GM19468 (cell line): ENCODE measurements around the gene UNC45B.
"Not testable (repeated sequence)": the region's sequence is repeated elsewhere in the genome, so short reads cannot be mapped to it uniquely, and the experiment has no call there.

Source experiments
- ATAC-seq: cut with Tn5 transposase; IDR thresholded peaks from one replicate; pipeline ENCODE4 v1.9.1; 2021; ENCODE audit warnings: mild to moderate bottlenecking, moderate library complexity, moderate number of reproducible peaks; ENCODE audit not compliant: unreplicated experiment; ENCODE audit errors: extremely low read depth

The UNC45B gene, protein sequence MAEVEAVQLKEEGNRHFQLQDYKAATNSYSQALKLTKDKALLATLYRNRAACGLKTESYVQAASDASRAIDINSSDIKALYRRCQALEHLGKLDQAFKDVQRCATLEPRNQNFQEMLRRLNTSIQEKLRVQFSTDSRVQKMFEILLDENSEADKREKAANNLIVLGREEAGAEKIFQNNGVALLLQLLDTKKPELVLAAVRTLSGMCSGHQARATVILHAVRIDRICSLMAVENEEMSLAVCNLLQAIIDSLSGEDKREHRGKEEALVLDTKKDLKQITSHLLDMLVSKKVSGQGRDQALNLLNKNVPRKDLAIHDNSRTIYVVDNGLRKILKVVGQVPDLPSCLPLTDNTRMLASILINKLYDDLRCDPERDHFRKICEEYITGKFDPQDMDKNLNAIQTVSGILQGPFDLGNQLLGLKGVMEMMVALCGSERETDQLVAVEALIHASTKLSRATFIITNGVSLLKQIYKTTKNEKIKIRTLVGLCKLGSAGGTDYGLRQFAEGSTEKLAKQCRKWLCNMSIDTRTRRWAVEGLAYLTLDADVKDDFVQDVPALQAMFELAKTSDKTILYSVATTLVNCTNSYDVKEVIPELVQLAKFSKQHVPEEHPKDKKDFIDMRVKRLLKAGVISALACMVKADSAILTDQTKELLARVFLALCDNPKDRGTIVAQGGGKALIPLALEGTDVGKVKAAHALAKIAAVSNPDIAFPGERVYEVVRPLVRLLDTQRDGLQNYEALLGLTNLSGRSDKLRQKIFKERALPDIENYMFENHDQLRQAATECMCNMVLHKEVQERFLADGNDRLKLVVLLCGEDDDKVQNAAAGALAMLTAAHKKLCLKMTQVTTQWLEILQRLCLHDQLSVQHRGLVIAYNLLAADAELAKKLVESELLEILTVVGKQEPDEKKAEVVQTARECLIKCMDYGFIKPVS

GRCh38 chr17:35147375-35147905, at the start of gene UNC45B:
Gene UNC45B, plus strand, starts transcription at chr17:35147817. Its CDS starts 447 bp downstream, at chr17:35148264.
- no peak for ATAC-seq

DNA sequence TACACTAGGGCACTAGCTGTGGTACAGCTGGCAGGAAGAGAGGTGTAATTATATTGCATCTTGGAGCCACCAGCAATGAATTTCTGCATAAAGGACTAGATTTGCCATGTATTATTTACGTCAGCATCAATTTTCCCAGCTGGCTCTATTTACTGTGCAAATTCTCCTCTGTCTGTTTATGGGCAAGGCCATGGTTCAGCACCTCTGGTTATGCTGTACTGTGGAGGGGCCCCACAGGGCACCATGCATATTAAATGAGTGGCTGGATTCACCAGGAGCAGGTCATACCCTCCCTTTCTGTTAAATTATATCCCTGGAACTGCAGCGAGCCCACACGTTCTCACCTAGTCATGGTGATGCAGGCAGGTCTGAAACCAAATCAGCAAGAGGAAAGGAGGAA, 47.7 kb upstream of the UNC45B start:
- no peak for ATAC-seq

GRCh38 chr17:35101036-35101435, 46.6 kb upstream of the UNC45B start:
- ATAC-seq, result no peak

- ATAC-seq, result no peak
Observed at GRCh38 chr17:35101725-35102124, 45.9 kb upstream of the UNC45B start.

DNA sequence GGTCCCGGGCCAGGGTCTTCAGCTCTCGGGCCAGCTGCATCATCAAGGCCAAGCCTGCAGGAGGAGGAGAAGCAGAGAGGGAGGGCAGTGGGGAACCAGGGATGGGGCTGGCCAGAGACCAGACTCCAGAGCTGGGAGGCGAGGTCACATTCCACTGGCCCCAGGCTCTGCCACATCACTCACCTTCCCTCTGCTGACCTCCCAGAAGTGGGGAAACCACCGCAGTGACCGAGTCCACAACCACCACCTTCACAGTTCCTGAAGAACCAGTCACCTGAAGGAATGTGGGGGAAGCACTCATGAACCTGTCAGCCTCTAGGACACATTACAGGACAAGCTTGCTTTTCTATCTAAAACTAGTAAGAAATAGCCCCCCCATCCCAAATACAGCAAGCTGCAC, 44.3 kb upstream of the UNC45B start:
- no peak for ATAC-seq

GRCh38 chr17:35104844-35105450, 42.7 kb upstream of the UNC45B start:
- no peak for ATAC-seq

DNA sequence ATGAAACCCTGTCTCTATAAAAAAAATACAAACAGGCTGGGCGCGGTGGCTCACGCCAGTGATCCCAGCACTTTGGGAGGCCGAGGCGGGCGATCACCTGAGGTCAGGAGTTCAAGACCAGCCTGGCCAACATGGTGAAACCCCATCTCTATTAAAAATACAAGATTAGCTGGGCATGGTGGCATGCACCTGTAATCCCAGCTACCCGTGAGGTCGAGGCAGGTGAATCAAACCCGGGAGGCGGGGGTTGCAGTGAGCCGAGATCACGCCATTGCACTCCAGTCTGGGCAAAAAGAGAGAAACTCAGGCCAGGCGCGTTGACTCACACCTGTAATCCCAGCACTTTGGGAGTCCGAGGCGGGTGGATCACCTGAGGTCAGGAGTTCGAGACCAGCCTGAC, 36.8 kb upstream of the UNC45B start:
- ATAC-seq, result not testable (repeated sequence)

GRCh38 chr17:35116845-35117244, 30.8 kb upstream of the UNC45B start:
- ATAC-seq, result no peak

DNA sequence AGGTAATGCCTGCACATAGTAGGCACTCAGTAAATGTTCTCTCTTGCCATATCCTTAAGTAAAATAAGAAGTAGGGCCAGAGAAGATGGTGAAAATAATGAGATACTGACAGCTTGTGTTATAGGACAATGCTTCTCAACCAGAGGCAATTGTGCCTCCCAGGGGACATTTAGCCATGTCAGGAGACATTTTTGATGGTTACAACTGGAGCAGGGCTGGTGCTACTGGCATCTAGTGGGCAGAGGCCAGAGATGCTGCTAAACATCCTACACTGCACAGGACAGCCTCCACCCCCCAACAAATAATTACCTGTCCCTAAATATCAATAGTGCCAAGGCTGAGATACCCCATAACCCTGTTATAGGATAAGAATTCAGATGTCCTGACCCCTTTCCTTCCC, 29.6 kb upstream of the UNC45B start:
- no peak for ATAC-seq

DNA sequence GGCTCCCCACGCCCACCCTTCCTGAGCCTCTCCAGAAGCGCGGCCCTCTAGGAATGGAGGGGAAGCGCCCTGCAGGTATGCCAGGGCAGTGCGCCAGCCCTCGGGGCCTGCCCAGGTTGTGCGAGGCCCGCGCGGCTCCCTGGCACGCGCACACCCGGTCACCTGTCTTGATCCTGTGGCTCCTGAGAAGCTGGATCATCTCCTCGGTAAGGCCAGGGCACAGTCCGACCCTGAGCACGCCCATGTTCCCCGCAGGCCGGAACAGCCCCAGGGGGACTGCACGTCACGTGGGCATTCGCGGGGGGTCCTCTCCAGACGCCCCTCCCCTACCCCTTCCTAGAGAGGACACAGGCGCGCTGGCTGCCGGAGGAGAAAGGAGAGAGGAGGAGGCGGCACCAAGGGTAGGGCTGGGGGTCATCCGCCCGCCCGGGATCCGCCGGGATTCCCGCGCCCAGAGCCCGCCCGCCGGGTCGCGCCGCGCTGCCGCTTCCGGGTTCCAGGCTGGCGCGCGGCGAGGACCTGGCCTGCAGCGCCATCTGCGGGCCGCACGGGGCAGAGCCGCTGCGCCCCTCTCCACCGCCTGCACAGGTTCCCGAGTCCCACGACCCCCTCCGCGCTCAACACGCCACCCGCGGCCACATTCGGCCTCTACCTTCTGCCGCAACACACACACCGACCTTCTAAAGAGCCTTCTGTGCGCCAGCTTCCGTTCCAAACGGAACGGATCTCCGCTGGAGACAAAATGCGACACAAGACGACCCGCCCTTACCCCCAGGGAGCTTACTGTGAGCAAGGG, 28.0 kb upstream of the UNC45B start, which contains the start of gene RAD51D:
TSS of gene RAD51D (minus strand) at position 491 of the 796 bp plus-strand sequence. CDS start at position 244, 247 bp downstream.
- ATAC-seq, result peak; percentile 51

DNA sequence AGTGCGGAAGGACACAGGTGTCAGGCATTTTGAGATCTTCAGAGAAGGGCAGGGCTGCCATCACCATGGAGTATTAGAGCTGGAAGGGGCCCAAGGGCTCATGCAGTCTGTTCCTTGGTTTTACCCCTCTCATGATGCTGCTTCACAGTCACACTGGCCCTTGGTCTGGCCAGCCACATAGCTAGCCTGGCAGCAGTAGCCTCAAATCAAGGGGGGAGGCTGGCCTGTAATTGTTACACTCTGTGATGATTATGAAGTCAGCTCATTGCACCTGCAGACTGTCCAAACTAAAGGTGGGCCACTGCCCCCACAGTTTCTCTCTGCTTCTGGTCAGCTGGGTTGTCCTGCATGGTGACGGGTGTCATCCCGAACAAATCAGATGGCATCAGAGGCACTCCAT, 26.3 kb upstream of the UNC45B start, which contains the start of gene FNDC8:
TSS of gene FNDC8 (plus strand) at position 301 of the 400 bp plus-strand sequence. CDS start at position 380, 79 bp downstream.
- ATAC-seq, result no peak

DNA sequence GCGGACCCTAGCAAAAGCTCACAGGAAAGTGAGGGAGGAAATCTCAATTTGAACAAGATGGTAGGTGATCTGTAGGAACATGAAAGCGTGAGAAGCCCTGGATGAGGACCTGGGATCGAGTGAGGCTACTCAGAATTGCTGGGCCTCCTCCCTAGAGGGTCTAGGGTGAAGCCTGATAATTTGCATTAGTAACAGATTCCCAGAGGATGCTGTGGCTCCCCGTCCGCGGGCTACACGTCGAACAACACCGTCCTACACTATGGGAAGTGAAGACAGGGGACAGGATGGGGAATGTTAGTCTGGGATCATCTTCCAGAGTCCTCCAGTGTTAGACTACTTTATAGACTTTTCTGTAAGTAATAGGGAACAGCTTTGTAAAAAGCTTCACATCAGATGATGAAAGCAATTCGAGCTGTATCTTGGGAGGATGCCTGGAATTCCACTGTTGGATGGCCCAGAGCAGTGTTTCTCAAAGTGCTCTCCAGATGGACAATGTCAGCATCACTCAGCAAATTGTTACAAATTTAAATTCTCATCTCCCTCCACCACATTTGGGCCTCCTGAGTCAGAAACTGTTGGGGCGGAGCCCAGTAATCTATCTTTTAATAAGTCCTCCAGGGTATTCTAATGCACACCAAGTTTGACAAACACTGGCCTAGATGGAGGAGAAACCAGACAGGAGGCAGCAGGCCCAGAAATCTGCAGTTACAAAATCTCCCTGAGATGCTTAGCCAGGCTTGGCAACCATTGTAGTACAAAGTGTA, 19.7 kb upstream of the UNC45B start:
- no peak for ATAC-seq

DNA sequence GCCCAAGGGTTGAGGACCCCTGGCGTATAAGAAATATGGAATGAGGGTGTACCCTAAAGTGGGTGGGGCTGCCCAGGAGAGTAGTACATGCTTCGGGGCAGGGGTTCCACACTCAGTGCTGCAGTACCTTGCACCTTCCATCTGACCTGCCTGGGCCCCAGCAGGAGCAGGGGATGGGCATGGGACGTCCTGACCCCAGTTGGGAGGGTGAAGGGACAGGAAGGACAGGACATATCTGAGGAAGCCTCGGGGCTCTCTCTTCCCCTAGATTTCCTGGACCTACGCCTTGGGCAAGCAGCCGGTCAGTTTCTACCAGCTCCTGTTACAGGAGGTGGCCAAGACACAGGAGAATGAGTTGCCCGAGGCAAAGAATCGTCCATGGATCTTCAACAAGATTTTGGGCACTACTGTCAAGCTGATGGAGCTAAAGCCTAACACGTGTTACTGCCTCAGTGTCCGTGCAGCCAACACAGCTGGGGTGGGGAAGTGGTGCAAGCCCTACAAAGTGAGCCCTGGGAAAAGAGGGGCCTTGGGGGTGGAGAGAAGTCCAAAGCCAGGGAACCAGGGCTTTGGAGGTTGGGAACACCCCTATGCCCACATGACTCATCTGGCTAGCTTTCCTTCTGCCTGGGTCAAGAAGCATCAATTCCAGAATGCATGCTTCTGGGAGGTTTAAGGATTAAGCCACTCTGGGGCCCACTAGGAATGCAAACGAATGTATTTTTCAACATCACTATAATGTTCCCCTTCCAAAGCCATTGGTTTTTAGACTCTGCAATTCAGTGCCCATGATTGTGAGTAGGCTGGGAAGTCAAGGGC, 18.3 kb upstream of the UNC45B start:
- ATAC-seq, result no peak

- no peak for ATAC-seq
Observed at GRCh38 chr17:35129973-35130351, 17.7 kb upstream of the UNC45B start.

- ATAC-seq, result no peak
Observed at GRCh38 chr17:35130392-35130791, 17.2 kb upstream of the UNC45B start.

- no peak for ATAC-seq
Observed at GRCh38 chr17:35132099-35132498, 15.5 kb upstream of the UNC45B start.

DNA sequence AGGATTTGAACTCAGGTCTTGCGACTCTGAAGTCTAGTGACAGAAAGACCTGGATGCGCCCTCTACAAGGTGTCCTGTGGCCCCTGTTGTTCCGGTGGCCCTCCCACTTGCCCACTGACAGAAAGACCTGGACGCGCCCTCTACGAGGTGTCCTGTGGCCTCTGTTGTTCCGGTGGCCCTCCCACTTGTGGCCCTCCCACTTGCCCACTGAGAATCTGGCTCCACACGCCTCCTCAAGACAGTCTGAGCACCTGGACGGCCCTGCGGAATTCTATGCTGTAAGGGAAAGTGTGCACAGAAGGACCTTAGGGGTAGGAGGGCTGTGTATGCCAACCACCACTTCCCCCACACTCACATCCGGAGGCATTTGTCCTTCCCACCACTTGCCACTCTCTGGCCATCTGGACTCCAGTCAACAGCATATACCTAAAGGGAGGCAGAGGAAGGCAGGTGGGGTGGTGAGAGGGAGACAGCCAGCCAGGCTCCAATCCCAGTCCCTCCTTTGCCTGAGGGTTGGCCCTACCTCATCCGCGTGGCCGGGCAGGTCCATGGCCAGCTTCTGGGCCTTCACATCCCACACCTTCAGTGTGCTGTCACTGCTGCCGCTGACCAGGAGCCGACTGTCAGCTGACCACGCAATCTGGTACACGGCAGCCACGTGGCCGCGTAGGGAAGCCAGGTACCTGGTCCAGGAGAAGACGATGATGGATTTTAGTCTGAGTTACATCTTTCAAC, 14.6 kb upstream of the UNC45B start:
- no peak for ATAC-seq
